GM18873 (cell line): ENCODE results near the gene ALMS1.
"Not testable (repeated sequence)": the region's sequence is repeated elsewhere in the genome, so short reads cannot be mapped to it uniquely, and the experiment has no call there.

Experiments used
- ATAC-seq: cut with Tn5 transposase; IDR thresholded peaks from one replicate; pipeline ENCODE4 v1.9.1; 2021; ENCODE audit warnings: mild to moderate bottlenecking, moderate library complexity, moderate number of reproducible peaks; ENCODE audit not compliant: unreplicated experiment, low FRiP score

ALMS1 gene

GRCh38 chr2:73611867-73612266 is 226.2 kb downstream of the ALMS1 start:
- no peak for ATAC-seq

GRCh38 chr2:73614105-73614504 is 228.5 kb downstream of the ALMS1 start:
- ATAC-seq = no peak

- ATAC-seq = no peak
Measured at GRCh38 chr2:73614997-73615396, 229.4 kb downstream of the ALMS1 start.

- ATAC-seq = not testable (repeated sequence)
Measured at GRCh38 chr2:73619925-73620324, 234.3 kb downstream of the ALMS1 start.

- ATAC-seq = not testable (repeated sequence)
Measured at GRCh38 chr2:73624036-73624435, 238.4 kb downstream of the ALMS1 start.

- ATAC-seq = not testable (repeated sequence)
Measured at GRCh38 chr2:73624625-73625024, 239.0 kb downstream of the ALMS1 start.

- not testable (repeated sequence) for ATAC-seq
Measured at GRCh38 chr2:73626237-73626636, 240.6 kb downstream of the ALMS1 start.

- not testable (repeated sequence) for ATAC-seq
Measured at GRCh38 chr2:73628493-73628892, 242.9 kb downstream of the ALMS1 start.

GRCh38 chr2:73630662-73631266 is 245.1 kb downstream of the ALMS1 start:
- not testable (repeated sequence) for ATAC-seq

- not testable (repeated sequence) for ATAC-seq
Measured at GRCh38 chr2:73636977-73637376, 251.3 kb downstream of the ALMS1 start.

- ATAC-seq = no peak
Measured at GRCh38 chr2:73638429-73638828, 252.8 kb downstream of the ALMS1 start.

- ATAC-seq = no peak
Measured at GRCh38 chr2:73640511-73640911, 254.9 kb downstream of the ALMS1 start.

GRCh38 chr2:73640946-73641766 is 255.5 kb downstream of the ALMS1 start:
- no peak for ATAC-seq

- ATAC-seq = no peak
Measured at GRCh38 chr2:73641767-73642062, 256.1 kb downstream of the ALMS1 start.

- no peak for ATAC-seq
Measured at GRCh38 chr2:73642338-73643018, 256.8 kb downstream of the ALMS1 start, which contains the start of gene NAT8. TSS of gene NAT8 (minus strand) at chr2:73642422. CDS start at chr2:73641628, 794 bp downstream.

- ATAC-seq = not testable (repeated sequence)
Measured at GRCh38 chr2:73647690-73648089, 262.1 kb downstream of the ALMS1 start.

- ATAC-seq = no peak
Measured at GRCh38 chr2:73651591-73652230, 266.1 kb downstream of the ALMS1 start.

- ATAC-seq = no peak
Measured at GRCh38 chr2:73652348-73652747, 266.7 kb downstream of the ALMS1 start.

GRCh38 chr2:73654175-73654574 is 268.5 kb downstream of the ALMS1 start:
- ATAC-seq = no peak
